H9 (cell line): ENCODE measurements around the gene TEK. TPM values are rescaled to one million over a fixed set of nuclear protein-coding genes. Genes with fewer than 3 reads are reported as not detected.

Source experiments
- DNase-seq: peaks from one replicate; pipeline ENCODE4 v3.0.0-alpha.2; 2017
- H2AFZ ChIP-seq: one replicate; pipeline ENCODE4 v1.6.1; 2013; ENCODE audit warnings: mild to moderate bottlenecking, low read length, control low read depth, moderate library complexity
- H2AK5ac ChIP-seq: 2 replicates; pipeline ENCODE4 v1.6.1; 2013; ENCODE audit warnings: low read length, control low read depth, mixed read lengths; ENCODE audit not compliant: insufficient read length
- H2BK120ac ChIP-seq: one replicate; pipeline ENCODE4 v1.6.1; 2013; ENCODE audit warnings: low read depth, mild to moderate bottlenecking, low read length, control low read depth, inconsistent platforms; ENCODE audit not compliant: poor library complexity, severe bottlenecking
- H2BK12ac ChIP-seq: 2 replicates; pipeline ENCODE4 v1.6.1; 2013; ENCODE audit warnings: low read length, control low read depth, mixed read lengths, low read depth; ENCODE audit not compliant: insufficient read length
- H2BK15ac ChIP-seq: 2 replicates; pipeline ENCODE4 v1.6.1; 2013; ENCODE audit warnings: low read depth, low read length, control low read depth
- H2BK20ac ChIP-seq: one replicate; pipeline ENCODE4 v1.6.1; 2013; ENCODE audit warnings: low read depth, mild to moderate bottlenecking, low read length, control low read depth, inconsistent platforms; ENCODE audit not compliant: poor library complexity, severe bottlenecking
- H2BK5ac ChIP-seq: 2 replicates; pipeline ENCODE4 v1.6.1; 2013; ENCODE audit warnings: low read length, control low read depth, mixed read lengths; ENCODE audit not compliant: insufficient read length
- H3K14ac ChIP-seq: 2 replicates; pipeline ENCODE4 v1.6.1; 2013; ENCODE audit warnings: low read length, control low read depth; ENCODE audit not compliant: insufficient read depth
- H3K18ac ChIP-seq: 2 replicates; pipeline ENCODE4 v1.6.1; 2013; ENCODE audit warnings: low read depth, mild to moderate bottlenecking, mixed read lengths, low read length, control low read depth; ENCODE audit not compliant: insufficient read length
- H3K23ac ChIP-seq: 2 replicates; pipeline ENCODE4 v1.6.1; 2013; ENCODE audit warnings: low read length, control low read depth, mixed read lengths, low read depth; ENCODE audit not compliant: insufficient read length
- H3K23me2 ChIP-seq: 2 replicates; pipeline ENCODE4 v1.6.1; 2013; ENCODE audit warnings: low read depth, mild to moderate bottlenecking, mixed read lengths, low read length, control low read depth; ENCODE audit not compliant: insufficient read length, poor library complexity, severe bottlenecking
- H3K27ac ChIP-seq: 2 replicates; pipeline ENCODE4 v1.5.1; 2013; ENCODE audit warnings: low read length, control low read depth, mixed read lengths, low read depth; ENCODE audit not compliant: insufficient read length
- H3K27me3 ChIP-seq: 2 replicates; pipeline ENCODE4 v1.6.1; 2013; ENCODE audit warnings: low read length, control low read depth, inconsistent platforms; ENCODE audit not compliant: insufficient read depth
- H3K4ac ChIP-seq: 2 replicates; pipeline ENCODE4 v1.6.1; 2013; ENCODE audit warnings: low read depth, mild to moderate bottlenecking, control low read depth, inconsistent platforms, low read length, moderate library complexity
- H3K4me1 ChIP-seq: 2 replicates; pipeline ENCODE4 v1.6.1; 2013; ENCODE audit warnings: low read length, control low read depth, inconsistent platforms; ENCODE audit not compliant: insufficient read depth
- H3K4me2 ChIP-seq: 2 replicates; pipeline ENCODE4 v1.6.1; 2013; ENCODE audit warnings: low read length, control low read depth, mixed read lengths; ENCODE audit not compliant: insufficient read length, insufficient read depth
- H3K56ac ChIP-seq: 2 replicates; pipeline ENCODE4 v1.6.1; 2013; ENCODE audit warnings: low read depth, mild to moderate bottlenecking, mixed read lengths, low read length, control low read depth; ENCODE audit not compliant: insufficient read length
- H3K79me1 ChIP-seq: 2 replicates; pipeline ENCODE4 v1.6.1; 2013; ENCODE audit warnings: low read depth, mild to moderate bottlenecking, moderate library complexity, low read length, control low read depth, inconsistent platforms; ENCODE audit not compliant: insufficient read depth, poor library complexity, severe bottlenecking
- H3K79me2 ChIP-seq: 2 replicates; pipeline ENCODE4 v1.6.1; 2013; ENCODE audit warnings: low read length, control low read depth, inconsistent platforms; ENCODE audit not compliant: insufficient read depth
- H3K9ac ChIP-seq: 2 replicates; pipeline ENCODE4 v1.6.1; 2013; ENCODE audit warnings: low read length, control low read depth, mixed read lengths; ENCODE audit not compliant: insufficient read length; ENCODE audit errors: extremely low read depth
- H3K9me3 ChIP-seq: one replicate; pipeline ENCODE4 v1.6.1; 2013; ENCODE audit warnings: low read depth, low read length, inconsistent platforms; ENCODE audit not compliant: control insufficient read depth
- H3T11ph ChIP-seq: one replicate; pipeline ENCODE4 v1.6.1; 2013; ENCODE audit warnings: mild to moderate bottlenecking, low read length, control low read depth, inconsistent platforms
- H4K20me1 ChIP-seq: one replicate; pipeline ENCODE4 v1.6.1; 2013; ENCODE audit not compliant: control insufficient read depth, insufficient read length, insufficient read depth
- H4K5ac ChIP-seq: 2 replicates; pipeline ENCODE4 v1.6.1; 2013; ENCODE audit warnings: low read depth, mild to moderate bottlenecking, mixed read lengths, low read length, control low read depth; ENCODE audit not compliant: insufficient read length
- H4K8ac ChIP-seq: replicated peaks from 2 replicates; pipeline ENCODE4 v1.6.1; 2013; ENCODE audit warnings: low read length, control low read depth, mixed read lengths, low read depth; ENCODE audit not compliant: insufficient read length
- H4K91ac ChIP-seq: 2 replicates; pipeline ENCODE4 v1.6.1; 2013; ENCODE audit warnings: low read depth, mild to moderate bottlenecking, moderate library complexity, mixed read lengths, low read length, control low read depth; ENCODE audit not compliant: insufficient read length
- H3K27ac Mint-ChIP-seq, 3 experiments: 2 replicates in 2 of 3; 3 replicates in 1 of 3; pipeline ENCODE4 v1.8.0; 2020 to 2021; ENCODE audit warnings: mixed read lengths in 3 of 3, mild to moderate bottlenecking in 1 of 3, moderate library complexity in 1 of 3
- H3K27me3 Mint-ChIP-seq: 2 replicates; pipeline ENCODE4 v1.8.0; 2021; ENCODE audit warnings: low read depth, mild to moderate bottlenecking, moderate library complexity, mixed read lengths
- H3K36me3 Mint-ChIP-seq, 3 experiments: 2 replicates in 2 of 3; 3 replicates in 1 of 3; pipeline ENCODE4 v1.8.0; 2020 to 2021; ENCODE audit warnings: low read depth in 3 of 3, mixed read lengths in 3 of 3; ENCODE audit not compliant: insufficient read depth in 1 of 3
- H3K4me1 Mint-ChIP-seq, 2 experiments: 2 replicates each; pipeline ENCODE4 v1.8.0; 2020; ENCODE audit warnings: mixed read lengths in 2 of 2
- H3K4me3 Mint-ChIP-seq, 2 experiments: 2 replicates in 1 of 2; 3 replicates in 1 of 2; pipeline ENCODE4 v1.8.0; 2020 to 2021; ENCODE audit warnings: mild to moderate bottlenecking in 2 of 2, mixed read lengths in 2 of 2, moderate library complexity in 1 of 2
- H3K9me3 Mint-ChIP-seq, 2 experiments: 2 replicates in 1 of 2; 3 replicates in 1 of 2; pipeline ENCODE4 v1.8.0; 2020; ENCODE audit warnings: mild to moderate bottlenecking in 2 of 2, mixed read lengths in 2 of 2, moderate library complexity in 1 of 2
- total RNA-seq: library from RNA; stranded (reverse); gene quantifications from 2 replicates; pipeline ENCODE4 v1.2.1, GENCODE V29; 2021
- TF ChIP-seq, protein P1 (sequence below): fragments of 200-600 bp; sonication (generic); conservative IDR thresholded peaks from 3 replicates; pipeline ENCODE4 v1.8.0; 2021; ENCODE audit warnings: antibody characterized with exemption, mild to moderate bottlenecking

Gene TEK
- total RNA-seq, 1 experiment from 2014 or later, result 1.8 TPM

DNA sequence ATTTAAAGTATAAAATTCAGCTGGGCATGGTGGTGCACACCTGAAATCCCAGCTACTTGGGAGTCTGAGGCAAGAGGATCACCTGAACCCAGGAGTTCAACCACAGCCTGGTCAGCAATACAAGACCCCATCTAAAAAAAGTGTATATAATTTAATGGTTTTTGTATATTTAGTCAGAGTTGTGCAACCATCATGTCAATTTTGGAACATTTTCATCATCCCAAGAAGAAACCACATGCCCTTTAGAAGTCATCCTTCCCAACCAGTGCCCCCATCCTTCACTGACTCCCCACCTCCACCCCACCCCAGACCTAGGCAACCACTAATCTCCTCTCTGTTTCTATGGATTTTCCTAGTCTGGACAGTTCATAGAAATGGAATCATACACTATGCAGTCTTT lies 18.8 kb upstream of the TEK start:
- no peaks in the 10 kb centered on the region for H3K79me2 ChIP-seq
- Mint-ChIP-seq H3K4me3 (no peak overlapping the region), H3K9me3 (peaks cover 0 to 7% of the 10 kb centered on the region in 2 experiments; a peak in 3 of 5 replicates), H3K27ac (no peak overlapping the region), H3K4me1 (no peaks in the 10 kb centered on the region), H3K36me3 (peaks cover 0 to 5% (median 0%) of the 10 kb centered on the region in 3 experiments; a peak in 2 of 7 replicates), H3K27me3 (no peaks in the 10 kb centered on the region)
- H4K91ac ChIP-seq, result no peak overlapping the region
- no peak overlapping the region for H2AFZ ChIP-seq
- H3K4me2 ChIP-seq, result no peak overlapping the region
- no peak overlapping the region for H2BK12ac ChIP-seq
- H4K8ac ChIP-seq, result no peak overlapping the region
- no peaks in the 10 kb centered on the region for H3K79me1 ChIP-seq
- H2BK120ac ChIP-seq, result no peak overlapping the region
- no peak overlapping the region for H3K9ac ChIP-seq
- no peak overlapping the region for H3T11ph ChIP-seq
- no peak overlapping the region for H3K27ac ChIP-seq
- no peak overlapping the region for H3K23ac ChIP-seq
- no peak overlapping the region for H2AK5ac ChIP-seq
- no peaks in the 10 kb centered on the region for H3K27me3 ChIP-seq
- no peaks in the 10 kb centered on the region for H4K20me1 ChIP-seq
- no peak for DNase-seq
- H3K18ac ChIP-seq, result no peak overlapping the region
- H3K4me1 ChIP-seq, result no peaks in the 10 kb centered on the region; the same call in 1 of the 2 replicates
- no peaks in the 10 kb centered on the region for H3K23me2 ChIP-seq
- no peak overlapping the region for H3K4ac ChIP-seq
- no peak overlapping the region for H2BK20ac ChIP-seq
- no peak overlapping the region for H3K14ac ChIP-seq
- TF ChIP-seq, protein P1, sequence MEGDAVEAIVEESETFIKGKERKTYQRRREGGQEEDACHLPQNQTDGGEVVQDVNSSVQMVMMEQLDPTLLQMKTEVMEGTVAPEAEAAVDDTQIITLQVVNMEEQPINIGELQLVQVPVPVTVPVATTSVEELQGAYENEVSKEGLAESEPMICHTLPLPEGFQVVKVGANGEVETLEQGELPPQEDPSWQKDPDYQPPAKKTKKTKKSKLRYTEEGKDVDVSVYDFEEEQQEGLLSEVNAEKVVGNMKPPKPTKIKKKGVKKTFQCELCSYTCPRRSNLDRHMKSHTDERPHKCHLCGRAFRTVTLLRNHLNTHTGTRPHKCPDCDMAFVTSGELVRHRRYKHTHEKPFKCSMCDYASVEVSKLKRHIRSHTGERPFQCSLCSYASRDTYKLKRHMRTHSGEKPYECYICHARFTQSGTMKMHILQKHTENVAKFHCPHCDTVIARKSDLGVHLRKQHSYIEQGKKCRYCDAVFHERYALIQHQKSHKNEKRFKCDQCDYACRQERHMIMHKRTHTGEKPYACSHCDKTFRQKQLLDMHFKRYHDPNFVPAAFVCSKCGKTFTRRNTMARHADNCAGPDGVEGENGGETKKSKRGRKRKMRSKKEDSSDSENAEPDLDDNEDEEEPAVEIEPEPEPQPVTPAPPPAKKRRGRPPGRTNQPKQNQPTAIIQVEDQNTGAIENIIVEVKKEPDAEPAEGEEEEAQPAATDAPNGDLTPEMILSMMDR, result no peak
- H3K9me3 ChIP-seq, result no peaks in the 10 kb centered on the region
- no peak overlapping the region for H4K5ac ChIP-seq
- no peak overlapping the region for H2BK5ac ChIP-seq
- H2BK15ac ChIP-seq, result no peak overlapping the region
- no peak overlapping the region for H3K56ac ChIP-seq
